ENCODE measurements around the gene RBM19. TPM values are rescaled to one million over a fixed set of nuclear protein-coding genes. Genes with fewer than 3 reads are reported as not detected.
"Not testable (repeated sequence)": the region's sequence is repeated elsewhere in the genome, so short reads cannot be mapped to it uniquely, and the experiment has no call there.

The RBM19 gene
- total RNA-seq, 1 donor from 2014 or later: 18.4 TPM

DNA sequence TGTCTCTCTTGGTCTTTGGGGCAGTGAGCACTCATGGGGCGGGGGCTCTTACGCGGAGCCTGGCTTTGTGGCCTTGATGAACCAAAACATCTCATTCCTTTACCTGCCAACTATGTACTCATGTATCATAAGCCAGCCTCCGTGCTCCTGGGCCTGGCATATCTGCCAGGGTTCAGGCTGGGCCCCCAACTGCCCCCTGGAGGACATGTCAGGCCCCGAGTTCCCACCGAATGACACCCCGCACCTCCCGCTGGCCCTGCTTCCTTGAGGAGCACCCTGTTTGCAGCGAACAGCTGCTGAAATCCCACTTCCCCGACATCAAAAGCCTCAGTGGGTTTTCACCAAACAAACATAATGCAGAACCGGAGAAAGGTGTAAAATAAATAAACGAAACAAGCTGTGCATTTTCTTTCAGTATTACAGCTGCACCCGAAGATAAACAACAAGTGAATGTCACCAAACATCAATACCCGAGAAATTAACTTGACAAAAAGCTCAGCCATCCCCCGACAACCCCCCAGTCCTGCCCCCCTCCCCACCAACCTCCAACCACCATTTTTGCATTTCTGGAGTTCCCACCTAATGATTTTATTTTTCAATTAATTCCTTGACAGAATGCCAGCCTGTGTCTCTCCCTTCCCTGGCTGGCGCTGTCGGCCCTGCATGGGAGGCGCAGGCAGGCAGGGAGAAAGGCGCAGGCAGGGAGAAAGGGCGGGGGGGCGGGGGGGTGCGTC is 139.2 kb downstream of the RBM19 start:
- no peak for DNase-seq

- DNase-seq: no peak
Observed at GRCh38 chr12:113825705-113826104, 140.4 kb downstream of the RBM19 start.

DNA sequence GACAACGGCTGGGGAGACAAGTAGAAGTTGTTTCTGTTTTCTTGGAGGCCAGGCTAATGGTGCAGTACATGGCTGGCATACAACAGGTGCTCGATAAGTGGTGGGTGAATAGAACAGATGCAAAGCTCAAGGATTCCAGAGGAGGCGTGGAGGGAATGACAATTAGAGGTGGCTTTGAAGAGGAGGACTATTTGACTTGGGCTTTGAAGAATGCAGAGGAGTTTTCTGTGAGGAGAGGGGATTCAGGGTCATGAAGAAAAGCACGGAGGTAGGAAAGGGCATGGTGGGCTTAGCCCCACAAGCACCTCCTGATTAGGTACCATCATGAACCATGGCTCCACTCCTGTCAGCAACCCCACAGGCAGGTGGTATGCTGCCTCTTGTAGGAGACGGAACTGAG is 142.3 kb downstream of the RBM19 start:
- DNase-seq: no peak

DNA sequence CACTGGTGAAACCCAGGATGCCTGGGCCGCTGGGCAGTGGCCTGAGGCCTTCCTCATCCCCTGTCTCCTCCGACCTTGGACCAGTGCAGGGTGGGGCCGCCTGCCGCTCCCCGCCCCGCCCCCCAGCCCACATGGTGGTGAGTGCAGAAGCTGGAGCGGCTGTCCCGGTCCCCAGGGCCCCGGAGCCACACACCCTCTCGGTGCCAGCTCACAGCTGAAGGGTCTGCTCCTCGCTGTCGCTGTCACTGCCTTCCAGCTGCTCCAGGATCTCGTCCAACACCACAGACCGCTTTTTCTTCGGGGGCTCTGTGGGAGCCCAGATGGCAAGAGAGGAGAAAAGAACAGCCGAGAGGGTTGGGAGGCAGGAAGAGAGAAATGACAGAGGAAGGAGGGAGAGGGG is 143.1 kb downstream of the RBM19 start:
- no peak for DNase-seq

DNA sequence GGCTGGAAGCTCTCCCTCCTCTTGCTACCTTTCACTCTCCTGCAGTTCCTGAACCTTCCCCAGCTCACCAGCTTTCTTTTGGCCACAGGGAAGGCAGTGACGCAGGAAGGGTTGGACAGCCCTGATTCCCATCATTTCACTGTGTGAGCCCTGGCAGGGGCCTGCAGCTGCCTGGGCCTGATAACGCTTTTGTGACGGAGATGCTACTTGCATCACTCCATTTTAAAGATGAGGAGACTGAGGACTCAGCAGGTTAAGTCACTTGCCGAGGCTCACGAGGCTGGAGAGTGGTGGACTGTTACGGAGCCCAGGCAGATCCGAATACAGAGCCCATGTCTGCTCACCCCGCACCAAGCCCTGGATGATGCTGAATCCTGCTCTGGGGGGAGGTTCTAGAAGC is 145.3 kb downstream of the RBM19 start:
- DNase-seq: no peak

DNA sequence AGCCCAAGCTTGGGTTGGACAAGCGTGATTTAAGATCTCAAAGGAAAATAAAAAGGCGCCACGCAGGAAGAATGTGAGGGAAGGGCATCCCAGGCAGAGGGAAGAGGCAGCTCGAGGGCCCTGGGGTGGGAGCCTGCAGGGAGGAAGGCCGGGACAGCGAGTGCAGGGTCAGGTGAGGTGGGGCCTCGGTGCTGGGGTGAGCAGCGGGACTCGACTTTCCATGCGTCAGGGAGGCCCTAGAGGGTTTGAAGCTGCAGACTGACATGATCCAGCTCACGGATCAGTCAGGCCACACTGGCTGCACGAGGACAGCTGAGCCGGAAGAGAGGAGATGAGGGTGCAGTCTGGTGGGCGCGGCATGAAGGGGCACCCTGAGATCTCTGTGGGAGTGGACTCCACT is 145.8 kb downstream of the RBM19 start:
- no peak for DNase-seq

- no peak for DNase-seq
Observed at GRCh38 chr12:113819495-113819894, 146.6 kb downstream of the RBM19 start.

DNA sequence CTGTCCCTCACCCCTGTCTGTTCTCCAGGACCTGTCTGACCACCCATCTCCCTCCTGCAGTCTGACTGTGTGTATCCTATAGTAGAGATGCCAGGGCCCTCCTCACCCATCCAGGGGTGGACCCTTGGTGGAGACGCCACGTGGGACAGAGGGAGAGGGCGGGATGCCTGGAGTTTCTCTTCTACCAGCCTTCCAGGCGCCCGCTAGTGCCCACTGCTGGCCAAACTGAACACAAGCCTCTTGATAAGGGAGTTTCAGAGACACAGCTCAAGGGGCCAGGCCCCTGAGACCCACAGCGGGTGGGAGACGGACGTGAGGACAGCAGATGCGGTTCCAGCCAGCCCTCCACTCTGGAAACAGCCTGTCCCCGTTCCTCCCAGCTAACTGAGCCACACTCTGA is 147.3 kb downstream of the RBM19 start:
- DNase-seq: no peak

GRCh38 chr12:113818283-113818682 is 147.8 kb downstream of the RBM19 start:
- DNase-seq: no peak

GRCh38 chr12:113816866-113817265 is 149.3 kb downstream of the RBM19 start:
- DNase-seq: no peak

- DNase-seq: no peak
Observed at GRCh38 chr12:113815031-113815430, 151.1 kb downstream of the RBM19 start.

- DNase-seq: no peak
Observed at GRCh38 chr12:113813229-113813541, 152.9 kb downstream of the RBM19 start.

DNA sequence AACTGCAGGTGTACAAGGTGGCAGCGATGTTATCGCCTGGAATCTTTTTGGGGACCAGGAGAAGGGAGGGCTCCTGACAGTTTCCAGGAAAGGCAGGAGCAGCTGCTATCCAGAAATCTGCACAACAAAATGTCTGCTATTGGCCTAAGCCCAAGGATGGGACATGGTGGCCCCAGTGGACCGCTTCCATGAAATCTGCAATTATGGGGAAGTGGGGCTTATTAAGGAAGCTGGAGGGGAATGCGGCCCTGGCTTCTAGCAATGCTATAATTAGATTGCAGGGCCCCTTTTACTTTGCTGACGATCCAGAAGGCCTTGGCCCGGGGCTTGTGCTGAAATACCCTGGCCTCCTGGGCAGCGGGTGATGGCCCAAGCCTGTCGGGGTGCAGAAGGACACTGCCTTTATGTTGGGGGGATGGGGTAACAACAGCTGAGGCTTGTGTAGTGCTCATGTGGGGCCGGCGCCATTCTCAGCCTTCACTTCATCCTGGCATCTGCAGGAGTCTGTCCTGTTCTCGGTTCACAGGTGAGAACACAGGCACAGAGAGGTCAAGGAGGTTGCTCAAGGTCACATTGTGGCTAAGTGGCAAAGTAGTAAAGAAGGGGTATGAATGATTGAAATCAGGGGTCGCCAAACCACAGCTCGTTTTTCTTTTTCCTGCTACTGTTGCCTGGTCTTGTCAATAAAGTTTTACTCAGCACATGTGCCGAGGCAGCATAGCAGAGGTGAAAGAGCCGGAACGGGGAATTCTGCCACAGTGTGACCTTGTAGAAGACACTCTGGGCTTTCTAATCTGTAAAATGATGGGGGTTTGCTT is 153.5 kb downstream of the RBM19 start:
- DNase-seq: no peak

- not testable (repeated sequence) for DNase-seq
Observed at GRCh38 chr12:113809462-113810220, 156.5 kb downstream of the RBM19 start.

DNA sequence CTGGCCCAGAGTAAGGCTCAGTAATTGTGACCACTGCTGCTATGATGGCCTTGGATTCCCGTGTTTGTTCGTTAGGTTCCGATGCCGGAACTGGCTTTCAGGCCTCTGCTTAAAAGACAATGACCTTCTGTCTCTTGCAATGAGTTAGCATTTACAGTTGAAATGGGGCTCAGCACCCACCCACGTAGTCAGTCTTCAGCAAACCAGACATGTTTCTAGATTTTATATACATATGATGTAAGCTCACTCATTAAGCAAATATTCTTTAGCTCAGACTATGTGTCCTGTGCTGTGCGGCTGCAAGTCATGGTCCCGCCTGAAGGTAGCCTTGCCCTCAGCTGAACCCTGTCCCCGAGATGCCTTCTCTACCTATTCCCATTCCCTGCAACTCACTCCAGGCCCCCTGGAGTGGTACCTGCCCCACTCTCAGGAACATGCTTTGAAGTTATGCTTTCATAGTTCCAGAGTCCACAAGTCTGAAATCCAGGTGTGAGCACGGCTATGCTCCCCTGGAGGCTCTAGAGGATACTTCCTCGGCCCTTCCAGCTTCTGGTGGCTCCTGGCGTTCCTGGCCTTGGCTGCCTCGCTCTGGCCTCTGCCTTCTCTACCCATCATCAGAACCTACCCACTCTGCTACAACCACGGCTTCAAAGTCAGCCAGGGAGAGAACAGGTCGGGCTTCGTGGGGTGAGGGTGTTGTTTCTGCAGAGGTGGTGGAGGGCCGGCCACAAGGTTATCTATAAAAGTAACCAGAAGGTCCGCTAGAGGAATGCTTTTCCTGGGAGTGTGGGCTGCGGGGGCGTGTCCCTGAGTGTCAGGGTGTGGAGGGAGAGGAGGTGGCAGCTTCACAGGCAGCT is 157.8 kb downstream of the RBM19 start:
- no peak for DNase-seq

- DNase-seq: no peak
Observed at GRCh38 chr12:113805673-113806072, 160.5 kb downstream of the RBM19 start.

DNA sequence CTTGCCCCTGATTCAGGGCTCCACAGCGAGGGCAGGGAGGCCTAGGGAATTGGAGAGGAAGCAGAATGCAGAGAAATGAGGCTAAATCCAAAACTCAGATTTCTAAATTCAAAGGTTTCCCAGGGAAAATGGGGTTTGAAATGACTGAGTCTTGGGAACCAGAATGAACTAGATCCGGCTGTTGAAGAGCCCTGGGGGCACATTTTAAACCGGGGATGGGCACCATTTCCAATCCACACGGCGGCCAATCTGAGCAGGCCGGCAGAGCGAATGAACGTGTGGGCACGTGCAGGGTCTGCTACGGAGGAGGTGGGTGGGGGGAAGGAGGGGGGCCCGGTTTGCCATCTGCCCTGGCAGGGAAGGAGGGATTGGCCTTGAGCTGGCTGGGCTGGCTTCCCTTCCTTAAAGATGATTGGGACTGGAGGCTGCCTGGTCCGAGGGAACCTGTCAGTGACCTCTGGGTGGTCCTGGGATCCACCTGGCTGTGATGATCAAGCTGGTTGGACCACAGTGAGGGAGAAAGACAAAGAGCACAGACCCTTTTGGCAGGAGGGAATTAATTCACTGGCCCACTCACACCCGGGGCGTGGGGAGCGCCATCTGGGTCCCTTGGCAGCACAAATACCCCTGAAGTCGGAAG is 161.0 kb downstream of the RBM19 start:
- no peak for DNase-seq

DNA sequence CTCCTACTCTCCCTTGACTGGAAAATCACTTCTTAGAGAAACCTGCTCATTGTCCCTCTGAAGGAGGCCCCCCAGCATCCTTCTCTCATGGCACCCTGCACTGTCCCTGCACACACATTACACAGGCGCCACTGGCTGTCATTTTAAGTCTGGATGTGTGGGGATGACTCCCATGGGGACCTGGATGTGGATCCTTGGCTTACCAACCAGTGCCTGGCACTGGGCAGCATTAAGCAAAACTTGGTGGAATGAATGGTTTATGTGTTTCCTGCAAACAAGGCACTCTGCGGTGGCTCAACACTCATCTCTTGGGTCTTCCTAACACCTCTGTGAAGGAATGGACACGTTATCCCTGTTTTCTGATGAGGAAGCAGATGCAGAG is 162.4 kb downstream of the RBM19 start:
- DNase-seq: no peak

DNA sequence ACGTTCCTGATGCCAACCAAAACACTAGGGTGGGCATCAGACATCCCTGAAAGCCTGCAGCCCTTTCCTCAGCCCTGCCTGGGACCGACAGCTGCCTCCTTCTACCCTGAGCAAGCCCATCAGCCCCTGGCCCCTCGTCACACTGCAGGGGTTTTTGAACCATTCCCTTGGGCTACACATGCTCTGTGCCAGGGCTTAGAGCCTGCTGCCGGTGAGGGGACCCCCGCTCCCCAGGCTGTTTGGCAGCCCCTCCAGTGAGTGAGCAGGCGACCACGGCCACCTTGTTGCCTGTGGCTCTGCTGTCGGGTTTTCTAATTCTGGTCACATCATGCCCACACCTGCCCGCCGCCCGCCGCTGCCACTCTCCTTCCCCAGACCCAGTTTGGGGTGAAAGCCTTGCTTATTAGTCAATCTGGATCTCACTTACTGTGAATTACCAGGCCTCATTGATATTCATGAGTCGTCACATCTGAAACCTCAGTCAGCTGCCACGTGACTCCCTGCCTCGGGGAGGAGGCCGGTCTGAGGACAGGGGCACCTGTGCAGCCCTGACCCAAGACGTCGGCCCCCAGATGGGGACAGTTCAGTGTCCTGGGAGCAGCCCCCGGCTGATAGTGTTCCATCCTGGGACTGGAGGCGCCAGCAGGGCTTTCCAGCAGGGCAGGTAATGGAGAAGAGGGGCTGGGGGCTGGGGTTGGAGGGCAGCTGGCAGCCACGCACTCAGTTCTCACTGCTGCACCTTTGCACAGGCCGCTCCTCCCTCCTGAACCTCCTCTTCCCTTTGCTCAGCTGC is 163.0 kb downstream of the RBM19 start:
- no peak for DNase-seq

DNA sequence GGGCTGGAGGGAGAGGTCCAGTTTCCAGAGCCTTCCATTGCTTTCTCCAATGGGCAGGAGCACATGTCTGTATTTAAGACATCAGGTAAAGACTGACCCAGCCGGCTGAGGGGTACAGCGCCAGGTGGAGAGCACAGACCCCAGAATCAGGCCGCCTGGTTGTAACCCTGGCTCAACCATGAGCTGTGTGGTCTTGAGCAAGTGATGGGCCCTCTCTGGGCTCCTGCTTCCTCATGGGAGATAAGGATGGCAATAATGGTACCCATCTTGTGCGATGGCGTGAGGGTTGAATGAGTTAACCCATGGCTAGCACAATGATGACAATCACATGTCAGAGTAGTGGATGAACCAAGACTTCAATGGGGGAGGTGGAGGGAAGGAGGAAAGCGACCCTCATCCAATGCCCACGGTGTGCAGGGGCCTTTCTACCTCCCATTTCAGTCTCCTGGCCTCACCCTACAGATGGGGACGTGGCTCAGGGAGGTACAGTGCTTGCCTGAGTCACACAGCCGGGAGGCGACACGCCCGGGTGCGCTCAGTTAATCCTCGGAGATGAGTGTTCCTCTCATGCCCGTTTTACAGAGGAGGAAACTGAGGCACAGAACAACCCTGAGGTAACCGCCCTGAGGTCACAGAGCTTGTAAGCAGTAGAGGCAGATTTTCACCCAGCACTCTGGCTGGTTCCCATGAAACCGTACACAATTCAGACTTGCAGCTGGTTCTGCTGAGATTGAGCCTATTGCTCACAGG is 163.9 kb downstream of the RBM19 start:
- DNase-seq: no peak

Data from occipital lobe (tissue), 2 donors.